ENCODE measurements around the gene SCGB1A1.

The SCGB1A1 gene

GRCh38 chr11:62398011-62398994, 20.5 kb upstream of the SCGB1A1 start:
- TF ChIP-seq CTCF (IDR thresholded peaks at IDR 0.05; ENCODE audit: low read depth, low read length), result no peak
- H3K4me3 ChIP-seq (replicated peaks in 1 of 2; ENCODE audit: low read depth in 2 of 2, low read length in 2 of 2), result no peak overlapping the region

GRCh38 chr11:62399172-62399877, 19.5 kb upstream of the SCGB1A1 start:
- H3K4me3 ChIP-seq (replicated peaks in 1 of 2; ENCODE audit: low read depth in 2 of 2, low read length in 2 of 2), result no peak overlapping the region
- DNase-seq (ENCODE audit: low read depth in 2 of 2), result peak in 1 of 2 donors; percentile 57
- TF ChIP-seq CTCF (IDR thresholded peaks at IDR 0.05; ENCODE audit: low read depth, low read length), result no peak

More at GRCh38 chr11:62398011-62398994, 20.5 kb upstream of the SCGB1A1 start:
- DNase-seq (ENCODE audit: low read depth in 2 of 2), result peak; percentile 18 to 49

GRCh38 chr11:62399878-62400266, 19.0 kb upstream of the SCGB1A1 start:
- no peak for TF ChIP-seq CTCF (IDR thresholded peaks at IDR 0.05; ENCODE audit: low read depth, low read length)
- DNase-seq (ENCODE audit: low read depth in 2 of 2), result no peak
- H3K4me3 ChIP-seq (replicated peaks in 1 of 2; ENCODE audit: low read depth in 2 of 2, low read length in 2 of 2), result no peak overlapping the region

GRCh38 chr11:62400281-62400680, 18.6 kb upstream of the SCGB1A1 start:
- no peak for TF ChIP-seq CTCF (IDR thresholded peaks at IDR 0.05; ENCODE audit: low read depth, low read length)
- H3K4me3 ChIP-seq (replicated peaks in 1 of 2; ENCODE audit: low read depth in 2 of 2, low read length in 2 of 2), result no peak overlapping the region
- no peak for DNase-seq (ENCODE audit: low read depth in 2 of 2)

- H3K4me3 ChIP-seq (replicated peaks in 1 of 2; ENCODE audit: low read depth in 2 of 2, low read length in 2 of 2), result no peak overlapping the region
- DNase-seq (ENCODE audit: low read depth in 2 of 2), result peak; percentile 59 to 89
These were observed 18.1 kb upstream of the SCGB1A1 start for GRCh38 chr11:62400760-62401159.

GRCh38 chr11:62401356-62401755, 17.5 kb upstream of the SCGB1A1 start:
- no peak for TF ChIP-seq CTCF (IDR thresholded peaks at IDR 0.05; ENCODE audit: low read depth, low read length)
- DNase-seq (ENCODE audit: low read depth in 2 of 2), result no peak
- H3K4me3 ChIP-seq (replicated peaks in 1 of 2; ENCODE audit: low read depth in 2 of 2, low read length in 2 of 2), result no peak overlapping the region

More at GRCh38 chr11:62400760-62401159, 18.1 kb upstream of the SCGB1A1 start:
- no peak for TF ChIP-seq CTCF (IDR thresholded peaks at IDR 0.05; ENCODE audit: low read depth, low read length)
